Measurements from ENCODE around the gene AGPS. TPM values are rescaled to one million over a fixed set of nuclear protein-coding genes. Genes with fewer than 3 reads are reported as not detected.
A peak's percentile ranks its signal among the peaks of the same experiment; 100 is the strongest.

Gene AGPS
- polyA plus RNA-seq, 3 donors, result 7.1 to 26.9 (median 16.7) TPM

GRCh38 chr2:177496921-177497320 is 104.3 kb downstream of the AGPS start:
- Mint-ChIP-seq H3K27me3 (ENCODE audit: low read depth in 3 of 3) (peaks cover 0 to 1% (median 0%) of the 10 kb centered on the region in 3 donors), H3K9me3 (no peaks in the 10 kb centered on the region), H3K4me3 (no peak overlapping the region), H3K27ac (no peak overlapping the region), H3K4me1 (no peaks in the 10 kb centered on the region), H3K36me3 (peaks cover 34 to 38% of the 10 kb centered on the region in 2 donors)
- no peaks in the 10 kb centered on the region for H3K9me3 ChIP-seq (replicated peaks in 1 of 2; ENCODE audit: control insufficient read depth in 1 of 2, insufficient read depth in 1 of 2, low read length in 2 of 2)
- H3K79me2 ChIP-seq (ENCODE audit: insufficient read depth, low read length), result no peaks in the 10 kb centered on the region
- no peak overlapping the region for H3K9ac ChIP-seq (ENCODE audit: insufficient read depth, low read length, poor library complexity, severe bottlenecking)
- intact Hi-C loops (cut with micrococcal nuclease), result no loop called here
- H3K27me3 ChIP-seq (ENCODE audit: control insufficient read depth in 2 of 2, insufficient read depth in 2 of 2, low read length in 2 of 2), result no peaks in the 10 kb centered on the region
- no peak overlapping the region for H3K4me3 ChIP-seq (replicated peaks in 1 of 3; ENCODE audit: low read depth in 2 of 3, low read length in 3 of 3)
- no peak overlapping the region for H3K27ac ChIP-seq (ENCODE audit: low read depth in 1 of 2, low read length in 2 of 2)
- H4K20me1 ChIP-seq (ENCODE audit: insufficient read depth, low read length), result no peaks in the 10 kb centered on the region
- TF ChIP-seq, protein P1, sequence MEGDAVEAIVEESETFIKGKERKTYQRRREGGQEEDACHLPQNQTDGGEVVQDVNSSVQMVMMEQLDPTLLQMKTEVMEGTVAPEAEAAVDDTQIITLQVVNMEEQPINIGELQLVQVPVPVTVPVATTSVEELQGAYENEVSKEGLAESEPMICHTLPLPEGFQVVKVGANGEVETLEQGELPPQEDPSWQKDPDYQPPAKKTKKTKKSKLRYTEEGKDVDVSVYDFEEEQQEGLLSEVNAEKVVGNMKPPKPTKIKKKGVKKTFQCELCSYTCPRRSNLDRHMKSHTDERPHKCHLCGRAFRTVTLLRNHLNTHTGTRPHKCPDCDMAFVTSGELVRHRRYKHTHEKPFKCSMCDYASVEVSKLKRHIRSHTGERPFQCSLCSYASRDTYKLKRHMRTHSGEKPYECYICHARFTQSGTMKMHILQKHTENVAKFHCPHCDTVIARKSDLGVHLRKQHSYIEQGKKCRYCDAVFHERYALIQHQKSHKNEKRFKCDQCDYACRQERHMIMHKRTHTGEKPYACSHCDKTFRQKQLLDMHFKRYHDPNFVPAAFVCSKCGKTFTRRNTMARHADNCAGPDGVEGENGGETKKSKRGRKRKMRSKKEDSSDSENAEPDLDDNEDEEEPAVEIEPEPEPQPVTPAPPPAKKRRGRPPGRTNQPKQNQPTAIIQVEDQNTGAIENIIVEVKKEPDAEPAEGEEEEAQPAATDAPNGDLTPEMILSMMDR (IDR thresholded peaks at IDR 0.05), result no peak
- 100% methylated on average over 1 of the region's 2 CpGs for WGBS (ENCODE audit: insufficient coverage)
- no peak overlapping the region for H3K4me2 ChIP-seq (replicated peaks; ENCODE audit: extremely low read depth, low read length, poor library complexity, severe bottlenecking)
- peaks cover 38 to 61% of the 10 kb centered on the region in 2 donors for H3K36me3 ChIP-seq (replicated peaks in 1 of 2; ENCODE audit: control insufficient read depth in 1 of 2, insufficient read depth in 2 of 2, low read length in 2 of 2)
- H2AFZ ChIP-seq (ENCODE audit: insufficient read depth, low read depth, low read length, poor library complexity, severe bottlenecking), result no peak overlapping the region
- no peaks in the 10 kb centered on the region for H3K4me1 ChIP-seq (ENCODE audit: control insufficient read depth in 1 of 2, insufficient read depth in 2 of 2, low read length in 2 of 2)
- no peak for DNase-seq

- intact Hi-C loops (cut with micrococcal nuclease), result no loop called here
- no peaks in the 10 kb centered on the region for H4K20me1 ChIP-seq (ENCODE audit: insufficient read depth, low read length)
- peaks cover 45 to 47% of the 10 kb centered on the region in 2 donors for H3K36me3 Mint-ChIP-seq
- H3K4me3 ChIP-seq (replicated peaks in 1 of 3; ENCODE audit: low read depth in 2 of 3, low read length in 3 of 3), result no peak overlapping the region
- peak overlapping the region in 1 of 7 donors; percentile 76 for H3K27ac Mint-ChIP-seq
- H3K79me2 ChIP-seq (ENCODE audit: insufficient read depth, low read length), result no peaks in the 10 kb centered on the region
- no peaks in the 10 kb centered on the region for H3K9me3 ChIP-seq (replicated peaks in 1 of 2; ENCODE audit: control insufficient read depth in 1 of 2, insufficient read depth in 1 of 2, low read length in 2 of 2)
- H3K9me3 Mint-ChIP-seq, result no peaks in the 10 kb centered on the region
- TF ChIP-seq, protein P1 (IDR thresholded peaks at IDR 0.05), result no peak
- peaks cover 40 to 72% of the 10 kb centered on the region in 2 donors for H3K36me3 ChIP-seq (replicated peaks in 1 of 2; ENCODE audit: control insufficient read depth in 1 of 2, insufficient read depth in 2 of 2, low read length in 2 of 2)
- H3K9ac ChIP-seq (ENCODE audit: insufficient read depth, low read length, poor library complexity, severe bottlenecking), result no peak overlapping the region
- no peak overlapping the region for H3K27ac ChIP-seq (ENCODE audit: low read depth in 1 of 2, low read length in 2 of 2)
- no peaks in the 10 kb centered on the region for H3K4me1 ChIP-seq (ENCODE audit: control insufficient read depth in 1 of 2, insufficient read depth in 2 of 2, low read length in 2 of 2)
- H3K27me3 ChIP-seq (ENCODE audit: control insufficient read depth in 2 of 2, insufficient read depth in 2 of 2, low read length in 2 of 2), result no peaks in the 10 kb centered on the region
- no peak overlapping the region for H3K4me3 Mint-ChIP-seq
- H3K4me2 ChIP-seq (replicated peaks; ENCODE audit: extremely low read depth, low read length, poor library complexity, severe bottlenecking), result no peak overlapping the region
- H3K4me1 Mint-ChIP-seq, result no peaks in the 10 kb centered on the region
- DNase-seq, result peak in 1 of 3 donors; percentile 4
- WGBS (ENCODE audit: insufficient coverage), result no CpG with 5 or more reads among the region's 1 CpG
- H3K27me3 Mint-ChIP-seq (ENCODE audit: low read depth in 3 of 3), result peaks cover 0 to 1% (median 0%) of the 10 kb centered on the region in 3 donors
- no peak overlapping the region for H2AFZ ChIP-seq (ENCODE audit: insufficient read depth, low read depth, low read length, poor library complexity, severe bottlenecking)
Measured at GRCh38 chr2:177501186-177501585, 108.6 kb downstream of the AGPS start.

All from CD14-positive monocyte (primary cell).